ENCODE measurements around the gene PCDHGB3.

GRCh38 chr5:141330299-141331080 is 39.6 kb upstream of the PCDHGB3 start, which contains the start of gene PCDHGA1:
- TF ChIP-seq CTCF (IDR thresholded peaks at IDR 0.05): no peak
- no peak for TF ChIP-seq POLR2AphosphoS5 (IDR thresholded peaks at IDR 0.05)
